OCI-LY3 (cell line): ENCODE results near the gene ARID3B.

ENCODE experiments used
- H2AFZ ChIP-seq: fragments of 200-600, 300-600 bp; shearing (Covaris generic); 2 replicates; pipeline ENCODE4 v1.6.0; 2014; ENCODE audit warnings: antibody characterized with exemption, low read depth, low read length
- H3K27ac ChIP-seq: fragments of 200-600, 300-600 bp; sonication (generic); 2 replicates; pipeline ENCODE4 v1.5.1; 2014; ENCODE audit warnings: mild to moderate bottlenecking, low read length, moderate library complexity, mixed read lengths
- H3K27me3 ChIP-seq: fragments of 200-600, 300-600 bp; sonication (generic); 2 replicates; pipeline ENCODE4 v1.6.1; 2014; ENCODE audit warnings: low read depth, low read length, mixed read lengths
- H3K36me3 ChIP-seq: fragments of 200-600, 300-600 bp; sonication (generic); replicated peaks from 2 replicates; pipeline ENCODE3; 2014; ENCODE audit warnings: low read depth, low read length, mixed read lengths
- H3K4me1 ChIP-seq: fragments of 300-600, 200-600 bp; sonication (generic); 2 replicates; pipeline ENCODE4 v1.6.1; 2014; ENCODE audit warnings: low read length, mixed read lengths
- H3K4me2 ChIP-seq: fragments of 200-600, 300-600 bp; sonication (generic); 2 replicates; pipeline ENCODE4 v1.6.1; 2014; ENCODE audit warnings: low read length, mixed read lengths
- H3K4me3 ChIP-seq: fragments of 300-600, 200-600 bp; sonication (generic); 2 replicates; pipeline ENCODE4 v1.5.1; 2014; ENCODE audit warnings: antibody characterized with exemption, mild to moderate bottlenecking, low read length, moderate library complexity
- H3K79me2 ChIP-seq: fragments of 300-600, 200-600 bp; shearing (Covaris generic); 2 replicates; pipeline ENCODE4 v1.6.1; 2014; ENCODE audit warnings: mild to moderate bottlenecking, low read length, mixed read lengths
- H3K9ac ChIP-seq: fragments of 300-600, 200-600 bp; shearing (Covaris generic); 2 replicates; pipeline ENCODE4 v1.6.0; 2014; ENCODE audit warnings: mild to moderate bottlenecking, low read length, moderate library complexity
- H3K9me3 ChIP-seq: fragments of 200-600, 300-600 bp; shearing (Covaris generic); 2 replicates; pipeline ENCODE4 v1.6.1; 2014; ENCODE audit warnings: low read length, mixed read lengths; ENCODE audit not compliant: insufficient read depth
- H4K20me1 ChIP-seq: fragments of 200-600, 300-600 bp; sonication (generic); 2 replicates; pipeline ENCODE4 v1.6.1; 2016; ENCODE audit warnings: low read length, mixed read lengths; ENCODE audit not compliant: insufficient read depth
- CTCF ChIP-seq: fragments of 200-600, 300-600 bp; sonication (generic); IDR thresholded peaks from 2 replicates; pipeline ENCODE4 v1.5.1; 2014; ENCODE audit warnings: antibody characterized with exemption, low read length, low read depth
- EZH2phosphoT487 ChIP-seq: fragments of 200-600 bp; shearing (Covaris generic); IDR thresholded peaks from 2 replicates; pipeline ENCODE4 v1.6.1; 2018; ENCODE audit warnings: antibody characterized with exemption, mixed run types, low read depth

ARID3B gene

GRCh38 chr15:74646480-74646879 is 105.5 kb downstream of the ARID3B start:
- no peaks in the 10 kb centered on the region for H3K27me3 ChIP-seq
- H3K36me3 ChIP-seq: peaks cover 27% of the 10 kb centered on the region
- no peak overlapping the region for H3K4me3 ChIP-seq
- no peaks in the 10 kb centered on the region for H3K9me3 ChIP-seq
- peaks cover 37% of the 10 kb centered on the region for H4K20me1 ChIP-seq
- no peak overlapping the region for H3K4me2 ChIP-seq
- no peak overlapping the region for H2AFZ ChIP-seq
- H3K27ac ChIP-seq: no peak overlapping the region
- no peaks in the 10 kb centered on the region for H3K4me1 ChIP-seq
- H3K9ac ChIP-seq: no peak overlapping the region
- TF ChIP-seq CTCF (no peak), EZH2phosphoT487 (no peak)
- peaks cover 12% of the 10 kb centered on the region for H3K79me2 ChIP-seq
